DOHH2 (cell line): ENCODE data around the gene TRPV4.

Experiments
- H3F3A ChIP-seq: fragments of 200-600 bp; sonication (generic), shearing (Covaris generic); 2 replicates; pipeline ENCODE4 v1.6.0; 2016; ENCODE audit warnings: antibody characterized with exemption, mild to moderate bottlenecking; ENCODE audit not compliant: control insufficient read depth, insufficient read depth
- H3K27ac ChIP-seq: fragments of 200-600 bp; sonication (generic); 2 replicates; pipeline ENCODE4 v1.5.1; 2014; ENCODE audit warnings: low read depth, mild to moderate bottlenecking, low read length, moderate library complexity
- H3K27me3 ChIP-seq: fragments of 200-600 bp; sonication (generic); 2 replicates; pipeline ENCODE4 v1.6.1; 2014; ENCODE audit warnings: mild to moderate bottlenecking, low read length, mixed read lengths; ENCODE audit not compliant: control insufficient read depth
- H3K36me3 ChIP-seq: fragments of 200-600 bp; sonication (generic); 2 replicates; pipeline ENCODE4 v1.6.1; 2014; ENCODE audit warnings: mild to moderate bottlenecking, low read length, moderate library complexity, mixed read lengths; ENCODE audit not compliant: control insufficient read depth
- H3K4me1 ChIP-seq: fragments of 200-600 bp; sonication (generic); 2 replicates; pipeline ENCODE4 v1.6.1; 2014; ENCODE audit warnings: mild to moderate bottlenecking, low read length, mixed read lengths; ENCODE audit not compliant: control insufficient read depth
- H3K4me2 ChIP-seq: fragments of 200-600 bp; sonication (generic); 2 replicates; pipeline ENCODE4 v1.6.0; 2014; ENCODE audit warnings: mild to moderate bottlenecking, low read length, moderate library complexity
- H3K4me3 ChIP-seq: fragments of 200-600 bp; sonication (generic); 2 replicates; pipeline ENCODE4 v1.5.1; 2014; ENCODE audit warnings: mild to moderate bottlenecking, low read length, mixed read lengths
- H3K79me2 ChIP-seq: fragments of 200-600 bp; sonication (generic); 2 replicates; pipeline ENCODE4 v1.6.1; 2014; ENCODE audit warnings: mild to moderate bottlenecking, low read length, mixed read lengths; ENCODE audit not compliant: control insufficient read depth
- H3K9me2 ChIP-seq: fragments of 200-600 bp; sonication (generic); replicated peaks from 2 replicates; pipeline ENCODE4 v1.6.1; 2014; ENCODE audit warnings: mild to moderate bottlenecking, low read length, mixed read lengths; ENCODE audit not compliant: control insufficient read depth
- H3K9me3 ChIP-seq: fragments of 200-600 bp; sonication (generic); 2 replicates; pipeline ENCODE4 v1.6.1; 2014; ENCODE audit warnings: antibody characterized with exemption, low read length, mixed read lengths; ENCODE audit not compliant: control insufficient read depth, insufficient read depth
- H4K20me1 ChIP-seq: fragments of 200-600 bp; sonication (generic); 2 replicates; pipeline ENCODE4 v1.6.0; 2014; ENCODE audit warnings: low read depth, mild to moderate bottlenecking, antibody characterized with exemption, low read length, moderate library complexity; ENCODE audit not compliant: control insufficient read depth, insufficient read depth
- EZH2phosphoT487 ChIP-seq: fragments of 200-600 bp; sonication (generic); IDR thresholded peaks from 2 replicates; pipeline ENCODE4 v1.6.1; 2017; ENCODE audit warnings: borderline replicate concordance, mild to moderate bottlenecking, antibody characterized with exemption, low read length, moderate library complexity, mixed read lengths
- TF ChIP-seq, protein P1 (sequence below): fragments of 200-600 bp; sonication (generic); IDR thresholded peaks from one replicate; pipeline ENCODE4 v1.5.1; 2014; ENCODE audit warnings: antibody characterized with exemption, mild to moderate bottlenecking, low read depth, low read length; ENCODE audit not compliant: poor library complexity, severe bottlenecking

Gene TRPV4

DNA sequence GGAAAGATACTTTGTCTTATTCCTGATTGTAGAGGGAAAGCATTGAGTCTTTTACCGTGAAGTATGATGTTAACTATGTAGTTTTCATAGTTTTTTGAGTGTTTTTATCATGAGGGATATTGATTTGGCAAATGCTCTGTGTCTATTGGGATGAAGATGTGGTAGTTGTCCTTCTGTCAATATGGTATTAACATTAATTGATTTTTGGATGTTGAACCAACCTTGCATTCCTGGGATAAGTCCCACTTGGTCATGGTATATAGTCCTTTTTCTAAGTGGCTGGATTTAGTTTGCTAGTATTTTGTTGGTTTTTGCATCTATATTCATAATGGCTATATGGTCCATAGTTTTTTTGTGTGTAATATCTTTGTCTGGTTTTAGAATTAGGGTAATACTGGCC, 76.7 kb downstream of the TRPV4 start:
- Histone ChIP-seq H3K36me3 (no peaks in the 10 kb centered on the region), H3K9me3 (peaks cover 5% of the 10 kb centered on the region; the same call in 1 of the 2 replicates), H3K4me2 (no peak overlapping the region), H3K27ac (no peak overlapping the region), H4K20me1 (no peaks in the 10 kb centered on the region), H3K9me2 (no peaks in the 10 kb centered on the region), H3K4me1 (no peaks in the 10 kb centered on the region), H3F3A (no peaks in the 10 kb centered on the region), H3K27me3 (no peaks in the 10 kb centered on the region), H3K79me2 (no peaks in the 10 kb centered on the region), H3K4me3 (no peak overlapping the region)
- no peak for TF ChIP-seq EZH2phosphoT487
- TF ChIP-seq, protein P1, sequence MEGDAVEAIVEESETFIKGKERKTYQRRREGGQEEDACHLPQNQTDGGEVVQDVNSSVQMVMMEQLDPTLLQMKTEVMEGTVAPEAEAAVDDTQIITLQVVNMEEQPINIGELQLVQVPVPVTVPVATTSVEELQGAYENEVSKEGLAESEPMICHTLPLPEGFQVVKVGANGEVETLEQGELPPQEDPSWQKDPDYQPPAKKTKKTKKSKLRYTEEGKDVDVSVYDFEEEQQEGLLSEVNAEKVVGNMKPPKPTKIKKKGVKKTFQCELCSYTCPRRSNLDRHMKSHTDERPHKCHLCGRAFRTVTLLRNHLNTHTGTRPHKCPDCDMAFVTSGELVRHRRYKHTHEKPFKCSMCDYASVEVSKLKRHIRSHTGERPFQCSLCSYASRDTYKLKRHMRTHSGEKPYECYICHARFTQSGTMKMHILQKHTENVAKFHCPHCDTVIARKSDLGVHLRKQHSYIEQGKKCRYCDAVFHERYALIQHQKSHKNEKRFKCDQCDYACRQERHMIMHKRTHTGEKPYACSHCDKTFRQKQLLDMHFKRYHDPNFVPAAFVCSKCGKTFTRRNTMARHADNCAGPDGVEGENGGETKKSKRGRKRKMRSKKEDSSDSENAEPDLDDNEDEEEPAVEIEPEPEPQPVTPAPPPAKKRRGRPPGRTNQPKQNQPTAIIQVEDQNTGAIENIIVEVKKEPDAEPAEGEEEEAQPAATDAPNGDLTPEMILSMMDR: no peak

- H3F3A ChIP-seq: no peaks in the 10 kb centered on the region
These were observed 79.2 kb downstream of the TRPV4 start for GRCh38 chr12:109753959-109754358.

GRCh38 chr12:109753054-109753401, 80.2 kb downstream of the TRPV4 start:
- TF ChIP-seq, protein P1: no peak
- no peak for TF ChIP-seq EZH2phosphoT487
- H3K9me2 ChIP-seq: no peaks in the 10 kb centered on the region
- no peak overlapping the region for H3K4me2 ChIP-seq
- no peaks in the 10 kb centered on the region for H3F3A ChIP-seq
- H3K36me3 ChIP-seq: no peaks in the 10 kb centered on the region
- no peaks in the 10 kb centered on the region for H3K4me1 ChIP-seq
- H3K27ac ChIP-seq: no peak overlapping the region
- no peaks in the 10 kb centered on the region for H3K79me2 ChIP-seq
- H4K20me1 ChIP-seq: no peaks in the 10 kb centered on the region
- no peaks in the 10 kb centered on the region for H3K27me3 ChIP-seq
- no peak overlapping the region for H3K4me3 ChIP-seq
- H3K9me3 ChIP-seq: peaks cover 5% of the 10 kb centered on the region; the same call in 1 of the 2 replicates

More at GRCh38 chr12:109753959-109754358, 79.2 kb downstream of the TRPV4 start:
- no peak for TF ChIP-seq EZH2phosphoT487
- TF ChIP-seq, protein P1: no peak
- no peak overlapping the region for H3K27ac ChIP-seq
- H3K9me2 ChIP-seq: no peaks in the 10 kb centered on the region
- H3K4me3 ChIP-seq: no peak overlapping the region
- no peaks in the 10 kb centered on the region for H3K36me3 ChIP-seq
- no peak overlapping the region for H3K4me2 ChIP-seq
- no peaks in the 10 kb centered on the region for H3K27me3 ChIP-seq
- H3K9me3 ChIP-seq: peaks cover 5% of the 10 kb centered on the region; the same call in 1 of the 2 replicates
- H3K4me1 ChIP-seq: no peaks in the 10 kb centered on the region
- no peaks in the 10 kb centered on the region for H3K79me2 ChIP-seq
- no peaks in the 10 kb centered on the region for H4K20me1 ChIP-seq
